Medulla oblongata (tissue), 1 donor: ENCODE results near the gene DISP3.

ENCODE experiments used
- DNase-seq: peaks from one replicate; pipeline ENCODE4 v3.0.0-alpha.2; 2015; ENCODE audit errors: extremely low spot score

DISP3 gene

GRCh38 chr1:11478571-11479374 lies at the start of gene DISP3:
DISP3 (plus strand) TSS chr1:11479155; CDS start chr1:11500993, 21,838 bp downstream.
- peak; percentile 85 for DNase-seq

GRCh38 chr1:11429226-11429625 lies 49.7 kb upstream of the DISP3 start:
- DNase-seq: no peak

GRCh38 chr1:11429935-11430334 lies 49.0 kb upstream of the DISP3 start:
- no peak for DNase-seq

DNA sequence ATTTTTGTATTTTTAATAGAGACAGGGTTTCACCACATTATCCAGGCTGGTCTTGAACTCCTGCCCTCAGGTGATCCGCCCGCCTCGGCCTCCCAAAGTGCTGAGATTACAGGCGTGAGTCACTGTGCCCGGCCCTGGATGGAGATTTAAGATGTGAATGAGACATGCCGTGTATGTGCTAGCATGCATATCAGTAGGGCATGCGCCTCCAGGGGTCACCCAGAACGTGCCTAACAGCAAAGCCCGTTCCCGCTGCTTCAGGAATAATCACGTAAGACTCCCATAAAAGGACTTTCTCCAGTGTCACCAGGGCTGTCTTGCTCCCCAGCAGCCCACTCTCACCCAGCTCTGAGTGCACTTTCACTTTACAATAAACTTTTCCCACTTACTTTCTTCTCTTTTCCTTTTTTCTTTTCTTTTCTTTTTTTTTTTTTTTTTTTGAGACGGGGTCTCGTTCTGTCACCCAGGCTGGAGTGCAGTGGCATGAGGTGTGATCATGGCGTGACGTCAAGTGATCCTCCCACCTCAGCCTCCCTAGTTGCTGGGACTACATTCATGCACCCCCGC lies 46.9 kb upstream of the DISP3 start:
- DNase-seq: no peak

GRCh38 chr1:11432526-11432925 lies 46.4 kb upstream of the DISP3 start:
- no peak for DNase-seq

GRCh38 chr1:11434501-11434900 lies 44.5 kb upstream of the DISP3 start:
- DNase-seq: no peak

GRCh38 chr1:11434926-11435325 lies 44.0 kb upstream of the DISP3 start:
- DNase-seq: no peak

- DNase-seq: no peak
These were observed 40.0 kb upstream of the DISP3 start for GRCh38 chr1:11438996-11439395.

DNA sequence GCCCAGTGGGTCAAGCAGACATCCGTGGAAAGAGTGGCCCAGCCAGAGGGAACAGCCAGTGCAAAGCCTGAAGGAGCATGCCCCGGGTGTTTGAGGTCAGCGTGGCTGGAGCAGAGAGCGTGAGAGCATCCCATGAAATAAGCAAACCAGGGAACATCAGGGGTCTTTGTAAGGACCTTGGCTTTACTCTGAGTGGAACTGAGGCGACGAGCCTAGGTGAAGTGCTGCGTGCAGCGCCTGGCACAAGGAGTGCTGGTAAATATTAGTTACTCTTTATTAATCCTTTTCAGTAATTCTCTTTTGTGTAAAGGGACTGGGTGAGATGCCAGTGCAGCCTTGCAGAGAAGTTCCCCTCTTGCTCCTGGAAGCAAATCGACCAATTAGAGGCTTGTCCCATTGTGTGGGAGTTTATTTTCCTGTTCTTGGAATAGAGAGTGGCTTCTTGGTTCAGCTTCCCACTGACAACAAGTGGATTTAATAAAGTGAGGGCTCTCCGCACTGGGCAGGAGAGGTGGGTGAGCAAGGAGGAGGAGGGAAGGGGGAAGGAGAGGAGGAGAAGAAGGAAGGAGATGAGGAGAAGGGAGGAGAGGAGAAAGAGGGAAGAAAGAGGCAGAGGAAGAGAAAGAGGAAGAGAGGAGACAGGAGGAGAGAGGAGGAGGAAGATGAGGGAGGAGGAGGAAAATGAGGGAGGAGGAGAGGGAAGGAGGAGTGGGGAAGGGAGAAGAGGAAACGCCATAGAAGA lies 37.6 kb upstream of the DISP3 start:
- peak; percentile 49 for DNase-seq

GRCh38 chr1:11443043-11443442 lies 35.9 kb upstream of the DISP3 start:
- no peak for DNase-seq

DNA sequence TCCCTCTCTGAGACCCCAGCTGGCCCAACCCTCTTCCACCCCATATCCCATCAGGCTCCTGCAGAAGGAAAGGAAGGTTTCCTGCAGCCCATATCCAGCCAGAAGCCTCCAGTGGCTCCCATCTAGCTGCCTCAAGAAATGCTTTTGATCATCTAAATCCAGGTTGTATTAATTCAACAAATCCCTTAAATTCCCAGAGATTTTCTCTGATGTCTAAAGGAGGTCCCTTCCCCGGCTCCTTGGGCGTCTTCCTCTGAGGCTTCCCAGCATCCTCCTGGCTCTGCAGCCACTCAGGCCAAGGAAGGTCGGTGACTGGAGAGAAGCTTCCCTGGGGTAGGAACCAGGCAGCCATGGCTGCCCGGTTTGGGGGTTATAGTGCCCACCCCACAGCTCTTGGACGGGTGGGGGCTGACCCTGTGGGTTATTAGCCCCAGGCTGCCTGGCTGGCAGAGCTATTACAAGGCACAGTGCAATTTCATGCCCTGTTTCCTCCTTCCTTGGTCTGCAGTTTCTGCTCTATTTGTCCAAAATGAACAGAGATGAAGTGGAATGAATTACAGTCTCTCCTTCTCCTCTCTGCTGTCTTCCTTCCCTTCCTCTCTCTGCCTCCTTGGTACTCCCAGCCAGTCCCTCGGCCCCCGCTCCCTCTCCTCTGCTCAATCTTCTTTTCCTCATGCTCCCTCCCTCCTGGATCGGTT lies 34.8 kb upstream of the DISP3 start:
- DNase-seq: no peak

- DNase-seq: no peak
These were observed 34.0 kb upstream of the DISP3 start for GRCh38 chr1:11444907-11445306.

DNA sequence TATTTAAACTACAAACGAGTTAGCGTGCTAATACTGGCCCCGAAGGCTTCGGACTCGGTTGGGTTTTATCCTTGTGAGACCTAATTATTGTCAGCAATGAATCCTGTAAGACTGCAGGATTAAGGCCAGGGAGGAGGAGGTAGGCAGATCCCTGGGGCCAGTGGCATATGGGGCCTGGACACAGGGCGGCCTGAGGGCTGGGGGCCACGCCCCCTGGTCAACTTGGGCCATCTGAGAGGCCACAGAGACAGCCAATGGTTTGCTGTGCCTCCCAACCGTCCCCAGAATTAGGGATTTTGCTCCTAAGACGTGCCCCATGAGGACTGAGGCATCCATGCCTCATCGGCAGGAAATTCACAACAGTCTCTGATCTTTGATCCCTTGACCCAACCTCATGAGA lies 31.1 kb upstream of the DISP3 start:
- no peak for DNase-seq

- no peak for DNase-seq
These were observed 30.4 kb upstream of the DISP3 start for GRCh38 chr1:11448373-11449099.

DNA sequence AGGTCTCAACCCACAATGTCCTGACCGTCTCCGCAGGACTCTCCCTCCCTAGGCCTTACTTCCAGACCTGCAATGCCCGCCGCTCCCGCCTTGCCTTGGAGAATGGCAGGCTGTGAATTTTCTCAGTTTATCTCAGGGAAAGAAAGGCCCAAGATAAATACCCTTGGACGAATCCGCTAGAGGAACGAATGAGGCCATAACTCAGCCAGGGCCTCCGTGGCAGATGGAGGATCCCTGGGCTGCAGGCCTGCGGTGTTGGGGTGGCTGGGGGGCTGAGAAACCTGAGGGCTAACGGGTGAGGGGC lies 29.9 kb upstream of the DISP3 start:
- DNase-seq: no peak

GRCh38 chr1:11450310-11450709 lies 28.6 kb upstream of the DISP3 start:
- no peak for DNase-seq

DNA sequence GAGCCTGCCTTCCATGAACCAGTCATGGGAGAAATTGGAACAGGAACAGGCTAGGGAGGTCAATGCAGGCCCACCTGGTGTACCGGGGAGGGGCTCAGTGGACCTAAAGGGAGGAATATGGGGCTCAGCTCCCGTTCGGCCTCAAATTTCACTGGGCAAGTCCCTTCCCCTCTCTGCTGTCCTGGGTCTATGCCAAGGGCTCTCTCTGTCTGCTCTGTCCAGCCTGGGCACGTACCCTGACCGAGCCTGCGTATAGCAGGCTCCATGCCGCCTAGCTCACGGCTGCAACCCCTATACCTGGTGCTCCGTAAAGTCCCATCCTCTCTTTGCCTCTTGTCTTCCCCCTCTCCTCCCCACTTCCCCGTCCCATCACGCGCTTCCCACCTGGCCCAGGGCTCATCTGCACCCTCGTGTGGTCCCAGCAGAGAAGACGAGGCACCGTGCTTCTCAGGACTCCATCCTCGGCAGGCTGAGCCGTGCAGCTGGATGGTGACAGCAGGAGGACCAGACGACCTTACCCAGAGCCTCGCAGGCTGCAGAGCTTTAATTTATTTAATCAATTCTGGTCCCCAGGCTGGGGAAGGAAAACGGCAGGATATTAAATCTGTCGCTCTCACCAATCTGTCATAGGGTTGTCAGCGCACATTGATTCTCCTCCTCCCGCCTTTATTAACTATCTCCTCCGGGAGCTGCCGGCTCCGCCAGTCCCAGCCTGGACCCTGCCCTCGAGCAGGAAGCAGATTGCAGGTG lies 25.0 kb upstream of the DISP3 start:
- DNase-seq: no peak

- no peak for DNase-seq
These were observed 22.9 kb upstream of the DISP3 start for GRCh38 chr1:11455967-11456570.

GRCh38 chr1:11456965-11457364 lies 22.0 kb upstream of the DISP3 start:
- DNase-seq: no peak

- peak; percentile 86 for DNase-seq
These were observed 20.1 kb upstream of the DISP3 start for GRCh38 chr1:11458811-11459275.
